OCI-LY7 (cell line): Measurements from ENCODE around the gene ABCA3. TPM values are rescaled to one million over a fixed set of nuclear protein-coding genes. Genes with fewer than 3 reads are reported as not detected.

Experiments
- BruUV-seq: library from RNA; stranded (reverse); fragments of 400-500 nt; replicated peaks from 2 replicates; lab custom pipeline; 2021; lab: Mats Ljungman, UMichigan
- CTCF ChIA-PET: fragments of 300-600 bp; sonication (Branson Sonifier 250); formaldehyde crosslinking; loops from one replicate; lab custom pipeline; 2022; ENCODE audit warnings: antibody characterized with exemption; ENCODE audit not compliant: unreplicated experiment; lab: Charles Lee
- POLR2A ChIA-PET: fragments of 300-600 bp; sonication (Branson Sonifier 250); formaldehyde crosslinking; loops from one replicate; lab custom pipeline; 2022; ENCODE audit warnings: antibody characterized with exemption; lab: Charles Lee
- DNase-seq: peaks from one replicate; pipeline ENCODE4 v3.0.0-alpha.2; 2015; ENCODE audit warnings: low spot score
- H2AFZ ChIP-seq: fragments of 200-600 bp; sonication (generic), shearing (Covaris generic); 2 replicates; pipeline ENCODE4 v1.6.1; 2014; ENCODE audit warnings: mild to moderate bottlenecking, antibody characterized with exemption, low read length, moderate library complexity
- H3K27ac ChIP-seq: fragments of 200-600 bp; sonication (generic); 2 replicates; pipeline ENCODE4 v1.5.1; 2014; ENCODE audit warnings: mixed run types, low read depth, mild to moderate bottlenecking, moderate library complexity, low read length, inconsistent platforms; ENCODE audit not compliant: poor library complexity, severe bottlenecking
- H3K36me3 ChIP-seq: fragments of 200-600 bp; sonication (generic); 2 replicates; pipeline ENCODE4 v1.6.1; 2014; ENCODE audit warnings: mild to moderate bottlenecking, antibody characterized with exemption, low read length, moderate library complexity, mixed read lengths; ENCODE audit not compliant: insufficient read depth
- H3K4me1 ChIP-seq: fragments of 200-600 bp; sonication (generic); 2 replicates; pipeline ENCODE4 v1.5.1; 2014; ENCODE audit warnings: mild to moderate bottlenecking, low read length; ENCODE audit not compliant: insufficient read depth, poor library complexity, severe bottlenecking
- H3K4me2 ChIP-seq: fragments of 200-600 bp; sonication (generic); 2 replicates; pipeline ENCODE4 v1.6.1; 2014; ENCODE audit warnings: mild to moderate bottlenecking, low read length
- H3K4me3 ChIP-seq: fragments of 200-600 bp; sonication (generic); 2 replicates; pipeline ENCODE4 v1.5.1; 2014; ENCODE audit warnings: mild to moderate bottlenecking, low read depth, low read length; ENCODE audit not compliant: poor library complexity, severe bottlenecking
- H3K79me2 ChIP-seq: fragments of 200-600 bp; sonication (generic); 2 replicates; pipeline ENCODE4 v1.6.1; 2016; ENCODE audit warnings: low read depth, mild to moderate bottlenecking, low read length, moderate library complexity, mixed read lengths; ENCODE audit not compliant: insufficient read depth
- H3K9me2 ChIP-seq: fragments of 200-600 bp; sonication (generic); 2 replicates; pipeline ENCODE4 v1.6.1; 2016; ENCODE audit warnings: mild to moderate bottlenecking, low read length, mixed read lengths; ENCODE audit not compliant: insufficient read depth
- H3K9me3 ChIP-seq: fragments of 200-600 bp; sonication (generic); 2 replicates; pipeline ENCODE4 v1.6.1; 2014; ENCODE audit warnings: mild to moderate bottlenecking, mixed run types, low read length, mixed read lengths
- H4K20me1 ChIP-seq: fragments of 200-600 bp; sonication (generic); 2 replicates; pipeline ENCODE4 v1.6.1; 2014; ENCODE audit warnings: mild to moderate bottlenecking, antibody characterized with exemption, low read length, moderate library complexity, mixed read lengths; ENCODE audit not compliant: insufficient read depth
- CTCF ChIP-seq: fragments of 200-600 bp; sonication (generic); conservative IDR thresholded peaks from 2 replicates; pipeline ENCODE4 v1.5.1; 2014; ENCODE audit warnings: mild to moderate bottlenecking, antibody characterized with exemption, low read length, moderate library complexity, mixed read lengths
- EZH2phosphoT487 ChIP-seq: fragments of 200-600 bp; sonication (generic); IDR thresholded peaks from 2 replicates; pipeline ENCODE4 v1.6.1; 2018; ENCODE audit warnings: low read depth, borderline replicate concordance, mild to moderate bottlenecking, mixed run types, antibody characterized with exemption, low read length, moderate library complexity, mixed read lengths
- intact Hi-C: fragments of 100-400 bp; cut with micrococcal nuclease; formaldehyde crosslinking; loops from one replicate; pipeline ENCODE4 v1.10.0; 2022; ENCODE audit not compliant: unreplicated experiment
- total RNA-seq, 2 experiments: library from RNA; depleted of rRNA in 1 of 2; stranded (reverse); fragments of >200 nt in 1 of 2; shearing (Covaris generic) in 1 of 2; gene quantifications; 2 replicates each; pipeline ENCODE4 v1.2.3, GENCODE V29; 2014 to 2022

ABCA3 gene
- total RNA-seq, 2 experiments from 2014 or later = 0.23 TPM; not detected in 1

GRCh38 chr16:2319606-2320005 is 20.9 kb downstream of the ABCA3 start:
- no peak overlapping the region for H2AFZ ChIP-seq
- no peaks in the 10 kb centered on the region for H3K79me2 ChIP-seq
- POLR2A ChIA-PET = no interaction called here
- TF ChIP-seq EZH2phosphoT487 = no peak
- no peak for TF ChIP-seq CTCF
- CTCF ChIA-PET = no interaction called here
- H3K9me3 ChIP-seq = no peaks in the 10 kb centered on the region
- no peak overlapping the region for H3K4me3 ChIP-seq
- intact Hi-C loops = no loop called here
- no peaks in the 10 kb centered on the region for H3K36me3 ChIP-seq
- no peaks in the 10 kb centered on the region for H3K9me2 ChIP-seq
- H3K4me1 ChIP-seq = peaks cover 6% of the 10 kb centered on the region
- no peaks in the 10 kb centered on the region for H4K20me1 ChIP-seq
- no peak overlapping the region for H3K4me2 ChIP-seq
- no peak overlapping the region for H3K27ac ChIP-seq
- no TSS peak for BruUV-seq
- no peak for DNase-seq

DNA sequence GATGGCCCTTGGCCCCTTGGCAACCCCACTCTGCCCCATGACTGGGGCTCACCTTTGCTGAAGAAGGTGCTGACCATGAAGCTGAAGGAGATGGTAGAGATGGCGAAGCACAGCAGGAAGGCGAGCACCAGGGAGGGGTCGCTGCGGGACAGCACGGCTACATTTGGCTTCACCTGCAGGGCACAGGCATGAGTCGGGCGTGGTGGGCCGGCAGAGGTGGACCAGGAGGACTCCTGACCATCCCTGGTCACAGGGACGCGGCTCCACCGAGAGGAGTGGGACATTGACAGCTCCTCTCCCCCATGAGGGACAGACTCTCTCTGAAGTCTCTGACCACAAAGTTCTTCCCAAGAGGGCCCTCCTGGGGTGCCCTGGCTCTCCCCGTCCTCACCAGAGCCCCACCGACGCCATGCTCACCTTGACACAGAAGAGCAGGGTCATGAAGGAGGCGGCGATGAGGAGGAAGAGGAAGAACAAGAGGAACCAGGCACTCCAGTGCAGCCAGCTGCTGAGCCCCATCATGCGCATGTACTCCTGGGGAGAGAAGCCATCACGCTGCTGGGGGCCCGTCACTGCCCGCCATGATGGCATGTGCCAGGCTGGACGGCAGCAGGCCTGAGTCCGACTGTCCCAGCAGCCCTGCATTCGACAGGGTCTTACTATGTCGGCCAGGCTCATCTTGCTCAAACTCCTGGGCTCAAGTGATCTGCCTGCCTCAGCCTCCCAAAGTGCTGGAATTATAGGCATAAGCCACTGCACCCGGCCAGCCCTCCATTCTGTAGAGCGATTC is 23.1 kb downstream of the ABCA3 start:
- Histone ChIP-seq H3K36me3 (no peaks in the 10 kb centered on the region), H2AFZ (no peak overlapping the region), H3K79me2 (no peaks in the 10 kb centered on the region), H3K4me1 (peaks cover 6% of the 10 kb centered on the region), H3K4me3 (no peak overlapping the region), H3K9me3 (no peaks in the 10 kb centered on the region), H3K4me2 (no peak overlapping the region), H3K27ac (no peak overlapping the region), H4K20me1 (no peaks in the 10 kb centered on the region), H3K9me2 (no peaks in the 10 kb centered on the region)
- intact Hi-C loops = no loop called here
- ChIA-PET CTCF (no interaction called here), POLR2A (no interaction called here)
- DNase-seq = no peak
- no peak for TF ChIP-seq EZH2phosphoT487
- no peak for TF ChIP-seq CTCF
- no TSS peak for BruUV-seq
